Activated CD4-positive, alpha-beta T cell treated with anti-CD3 and anti-CD28 coated beads for 1 hour (primary cell): ENCODE data around the gene OTC.

Source experiments
- DNase-seq: peaks from one replicate; pipeline ENCODE4 v3.0.0-alpha.2; 2020

OTC gene

DNA sequence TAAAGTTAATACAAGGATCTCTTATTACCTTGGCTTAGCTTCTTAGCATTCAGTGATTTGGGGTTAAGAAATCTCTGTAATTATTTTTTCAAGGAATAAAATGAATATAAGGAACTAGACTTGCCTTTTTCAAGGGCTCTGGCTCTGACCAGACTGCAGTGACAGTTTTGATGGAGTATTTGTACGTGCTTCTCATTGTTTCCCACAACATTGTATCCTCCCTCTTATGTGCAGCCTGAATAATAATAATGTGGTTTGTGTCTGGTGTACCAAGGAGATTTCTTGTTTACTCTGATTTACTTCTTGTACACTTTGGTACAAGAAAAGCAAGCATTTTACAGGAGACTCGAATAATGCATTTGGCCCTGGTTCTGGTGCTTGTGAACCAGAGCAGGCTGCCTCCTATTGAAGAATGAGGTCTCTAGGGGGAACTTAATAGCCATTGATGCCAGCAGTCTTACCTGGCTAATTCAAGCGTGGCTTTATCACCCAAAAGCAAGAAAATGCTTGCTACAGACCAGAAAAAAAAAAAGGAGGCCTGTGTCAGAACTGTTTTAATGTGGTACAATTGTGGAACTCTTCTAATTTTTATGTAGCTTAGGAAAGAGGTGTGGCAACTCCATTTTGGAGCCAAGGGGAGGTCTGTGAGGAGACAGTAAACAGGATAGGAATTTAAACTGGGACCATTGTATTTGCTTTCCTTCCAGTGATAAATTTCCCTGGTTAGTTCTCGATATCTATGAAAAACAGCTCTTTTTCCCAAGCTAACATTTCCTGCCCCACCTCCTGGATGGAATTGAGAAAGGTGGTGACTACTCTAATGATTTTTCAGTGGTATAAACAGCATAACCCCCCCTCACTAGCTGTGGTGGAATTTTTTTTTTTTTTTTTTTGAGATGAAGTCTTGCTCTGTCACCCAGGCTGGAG, 5.6 kb downstream of the OTC start:
- DNase-seq = no peak

DNA sequence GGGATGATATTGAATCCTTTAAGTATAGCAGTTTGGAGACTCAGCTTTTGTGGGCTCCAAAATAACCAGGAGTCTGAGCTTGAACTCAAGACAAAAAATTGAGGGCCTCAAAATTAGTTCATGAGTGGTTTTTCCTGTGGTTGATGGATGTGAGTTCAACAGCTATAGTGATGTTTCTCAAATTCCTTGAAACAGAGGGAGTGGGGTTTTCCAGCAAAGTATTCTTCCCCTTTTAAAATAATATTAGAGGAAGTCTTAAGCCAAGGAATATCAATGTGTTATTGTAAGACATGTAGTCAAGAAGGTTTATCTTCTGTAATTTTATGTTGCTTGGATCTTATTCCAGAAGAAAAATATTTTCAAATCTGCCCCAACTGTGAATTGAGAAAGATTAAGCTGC, 10.6 kb downstream of the OTC start:
- no peak for DNase-seq

DNA sequence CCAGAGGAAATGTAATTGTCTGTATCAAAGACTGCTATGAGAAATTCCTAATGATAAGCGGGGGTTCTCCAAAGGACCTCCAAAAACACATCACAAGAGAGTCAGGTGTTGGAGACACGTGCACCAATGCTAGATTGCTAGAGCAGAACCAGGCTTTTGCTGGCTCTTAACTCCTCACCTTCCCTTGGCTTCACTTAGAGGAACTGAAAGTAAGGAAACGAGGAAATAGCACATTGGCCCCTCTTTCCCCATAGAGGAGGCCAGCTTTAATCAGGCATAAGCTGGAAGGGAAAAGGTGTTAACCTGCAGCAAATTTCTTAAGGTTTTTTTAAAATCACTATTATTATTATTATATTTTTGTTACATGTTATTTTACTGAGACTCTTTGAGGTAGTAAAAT, 13.6 kb downstream of the OTC start:
- DNase-seq = no peak

DNA sequence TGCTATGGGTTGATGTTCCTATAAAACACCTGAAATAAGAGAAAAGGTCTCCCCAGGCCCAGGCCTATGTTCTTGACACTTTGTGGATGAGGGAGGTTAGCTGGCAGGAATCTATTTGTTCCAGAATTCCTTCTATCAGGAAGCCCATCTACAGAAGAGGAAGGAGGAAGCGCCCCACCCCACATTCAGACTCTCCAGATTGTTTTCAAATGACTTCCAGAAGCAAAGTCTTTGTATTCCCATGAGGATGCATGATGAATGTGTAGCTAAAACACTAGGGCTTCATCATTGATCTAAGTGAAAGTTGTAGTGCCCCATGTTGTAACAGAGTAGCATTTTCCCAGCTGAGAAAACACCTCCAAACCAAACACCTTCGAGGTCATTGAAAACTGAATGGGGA, 16.4 kb downstream of the OTC start:
- DNase-seq = no peak

DNA sequence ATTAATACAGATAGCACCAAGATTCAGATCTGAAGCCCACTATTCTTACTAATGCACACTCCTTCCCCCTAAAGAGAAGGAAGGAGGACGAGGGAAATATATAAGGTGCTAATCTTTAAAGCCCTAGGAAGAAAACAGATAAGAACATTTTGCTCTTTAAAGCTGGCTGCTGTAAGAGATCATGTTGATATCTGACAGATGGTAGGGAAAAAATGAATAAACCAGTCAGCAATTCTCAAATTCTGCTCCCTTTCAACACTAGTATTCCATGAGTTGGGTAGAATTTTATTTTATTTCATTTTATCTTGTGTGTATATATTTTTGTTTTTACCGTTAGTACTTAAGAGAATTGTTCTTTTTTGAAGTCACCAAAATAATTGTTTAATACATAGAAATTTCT, 19.2 kb downstream of the OTC start:
- no peak for DNase-seq

DNA sequence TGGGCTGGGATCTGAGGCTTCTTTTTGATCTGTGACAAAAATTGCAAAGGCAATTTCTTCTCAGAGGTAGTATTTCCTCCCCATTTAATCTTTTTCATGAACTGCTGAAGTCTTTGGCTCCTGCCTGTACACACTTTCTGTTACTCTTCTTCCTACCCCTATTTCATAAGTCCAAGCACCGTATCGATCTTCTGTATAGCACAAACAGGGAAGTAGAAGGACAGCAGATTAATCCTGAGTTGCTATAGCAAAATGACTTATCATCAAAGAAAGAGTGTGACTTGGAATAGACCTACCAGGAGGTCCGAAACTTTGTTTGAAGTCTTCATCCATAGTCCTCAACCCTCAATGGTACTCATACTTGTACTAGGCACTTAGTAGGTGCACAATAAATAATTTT, 22.0 kb downstream of the OTC start:
- no peak for DNase-seq

DNA sequence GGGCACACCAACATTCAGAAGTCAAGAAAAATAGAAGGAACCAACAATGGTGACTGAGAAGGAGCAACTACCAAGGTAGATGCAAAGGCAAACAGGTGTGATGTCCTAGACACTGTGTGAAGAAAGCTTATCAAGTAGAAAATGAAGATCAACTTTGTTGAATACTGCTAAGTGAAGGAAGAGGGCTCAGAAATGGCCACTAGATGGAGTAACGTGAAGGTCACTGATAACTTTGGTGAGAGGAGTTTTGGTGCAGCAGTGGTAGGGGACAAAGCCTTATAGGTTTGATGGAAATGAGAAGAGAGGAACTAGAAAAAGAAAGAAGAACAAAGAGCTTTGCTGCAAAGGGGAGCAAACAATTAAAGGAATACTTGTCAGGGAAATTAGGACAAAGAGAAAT, 23.5 kb downstream of the OTC start:
- DNase-seq = no peak

DNA sequence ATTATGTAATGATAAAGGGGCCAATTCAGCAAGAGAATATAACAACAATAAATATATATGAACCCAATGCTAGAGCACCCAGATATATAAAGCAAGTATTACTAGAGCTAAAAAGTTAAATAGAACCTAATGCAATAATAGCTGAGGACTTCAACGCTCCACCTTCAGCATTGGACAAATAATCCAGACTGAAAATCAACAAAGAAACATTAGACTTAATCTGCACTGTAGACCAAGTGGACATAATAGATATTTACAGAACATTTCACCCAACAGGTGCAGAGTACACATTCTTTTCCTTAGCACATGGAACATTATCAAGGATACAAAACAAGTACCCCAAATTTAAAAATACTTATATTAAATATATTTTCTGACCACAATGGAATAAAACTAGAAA, 24.3 kb downstream of the OTC start:
- DNase-seq = no peak

DNA sequence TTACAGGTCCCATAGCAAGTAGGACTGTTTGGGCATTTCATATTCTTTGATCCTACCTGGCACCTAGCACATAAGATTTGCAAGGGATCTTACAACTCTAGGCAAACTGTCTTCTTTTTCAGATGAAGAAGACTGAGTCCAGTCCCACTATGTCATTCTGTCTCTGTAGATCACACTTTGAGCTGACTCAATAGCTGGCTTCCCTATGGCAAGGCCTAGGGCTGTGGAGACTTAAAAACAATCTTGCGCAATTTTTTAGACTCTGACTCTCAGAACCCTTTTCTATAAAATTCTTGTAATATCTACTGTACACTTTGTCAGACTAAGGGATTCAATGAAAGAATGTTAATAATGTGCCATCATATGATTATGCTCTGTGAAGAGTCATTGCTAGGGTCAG, 26.7 kb downstream of the OTC start:
- no peak for DNase-seq

DNA sequence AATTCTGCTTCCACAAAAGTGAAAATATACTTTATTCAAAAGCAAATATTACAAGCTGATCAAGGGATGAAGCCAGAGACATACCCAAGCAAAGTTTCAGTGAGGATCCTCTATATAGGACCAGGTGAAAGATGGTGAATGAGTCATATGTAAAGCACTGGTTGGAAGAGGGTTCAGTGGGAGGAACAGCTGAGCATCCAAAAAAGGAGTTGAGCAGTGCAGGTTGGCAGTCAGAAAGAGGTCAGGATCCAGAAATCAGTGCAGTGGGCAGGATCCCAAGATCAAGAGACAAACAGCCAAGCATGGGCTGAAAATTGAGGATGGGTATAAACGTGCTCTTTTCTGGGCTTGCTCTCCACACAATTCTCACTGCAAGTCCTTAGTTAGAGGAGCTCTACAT, 30.3 kb downstream of the OTC start:
- DNase-seq = no peak

DNA sequence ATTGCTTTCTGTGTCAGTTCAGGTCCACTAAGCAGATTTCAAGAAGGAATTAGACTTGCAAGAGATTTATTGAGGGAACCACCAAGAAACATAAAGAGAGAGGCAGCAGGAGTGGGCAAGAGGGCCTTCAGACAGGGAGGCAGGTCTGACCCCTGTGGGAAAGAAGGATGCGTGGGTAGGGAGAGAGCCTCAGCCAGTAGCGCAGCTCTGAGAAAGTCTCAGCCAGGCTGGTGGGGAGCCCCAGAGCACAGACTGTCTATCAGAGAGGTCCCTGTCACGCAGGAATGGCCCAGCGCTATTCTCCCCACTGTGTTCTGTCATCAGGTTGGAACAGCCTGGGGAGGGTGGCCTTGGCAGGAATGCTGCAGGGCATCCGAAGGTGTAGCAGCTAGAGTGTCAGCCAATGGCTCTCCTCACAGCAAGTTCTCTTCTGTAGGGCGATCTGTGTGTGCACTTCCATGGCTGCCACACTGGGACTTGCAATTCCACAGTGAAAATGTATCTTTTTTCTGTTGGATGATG, 48.0 kb downstream of the OTC start:
- DNase-seq = no peak

DNA sequence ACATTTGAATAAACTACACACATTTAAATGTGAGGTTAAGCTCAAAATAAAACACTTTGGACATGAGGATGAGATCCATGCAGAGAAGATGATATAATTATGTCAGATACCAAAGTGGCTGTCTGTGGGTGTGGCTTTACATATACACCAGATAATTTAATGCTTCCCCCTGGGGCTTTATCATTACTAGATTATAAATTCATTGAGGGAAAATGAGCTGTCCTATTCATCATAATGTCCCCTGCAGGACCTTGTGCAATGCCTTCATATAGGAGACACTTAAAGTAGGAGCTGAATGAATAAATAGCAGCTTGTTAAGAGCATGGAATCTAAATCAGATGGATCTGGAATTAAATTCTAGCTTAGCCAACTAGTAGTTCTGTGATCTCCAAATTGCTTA, 49.7 kb downstream of the OTC start:
- no peak for DNase-seq

DNA sequence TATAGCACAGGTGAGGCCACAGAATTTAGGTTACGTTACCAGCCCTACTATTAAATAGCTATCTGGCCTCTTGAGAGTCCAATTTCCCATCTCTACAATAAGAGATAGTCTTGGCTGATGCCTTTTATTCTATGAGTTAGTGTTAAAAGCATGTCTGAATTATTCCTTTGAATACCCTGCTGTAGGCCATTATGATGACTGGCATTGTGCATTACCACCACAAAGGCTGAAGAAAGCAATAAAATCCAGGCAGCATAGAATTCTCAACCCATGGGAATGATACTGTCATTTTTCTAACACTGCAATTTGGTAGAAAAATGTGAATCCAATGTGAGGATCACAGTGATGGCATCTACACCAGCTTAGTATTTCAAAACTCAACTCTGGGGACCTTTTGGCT, 51.4 kb downstream of the OTC start:
- DNase-seq = no peak

DNA sequence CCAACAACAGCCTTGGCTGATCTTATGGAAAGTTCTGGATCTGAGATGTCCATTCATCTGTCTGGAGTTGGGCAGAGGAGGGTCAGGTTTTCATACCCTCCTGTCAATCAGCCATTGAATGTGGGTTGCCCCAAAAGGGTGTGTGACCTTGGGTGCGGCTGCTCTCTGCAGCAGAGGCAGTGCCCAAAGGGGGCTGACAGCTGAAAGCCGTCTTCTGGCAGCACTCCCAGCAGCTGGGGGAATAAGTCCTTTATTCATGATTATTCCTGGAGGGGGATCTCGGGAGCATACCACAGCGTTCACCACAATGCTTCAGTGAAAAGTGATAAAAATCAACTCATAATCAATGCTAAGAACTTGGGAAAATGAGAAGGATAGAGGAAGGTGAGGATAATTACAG, 54.7 kb downstream of the OTC start:
- DNase-seq = no peak

DNA sequence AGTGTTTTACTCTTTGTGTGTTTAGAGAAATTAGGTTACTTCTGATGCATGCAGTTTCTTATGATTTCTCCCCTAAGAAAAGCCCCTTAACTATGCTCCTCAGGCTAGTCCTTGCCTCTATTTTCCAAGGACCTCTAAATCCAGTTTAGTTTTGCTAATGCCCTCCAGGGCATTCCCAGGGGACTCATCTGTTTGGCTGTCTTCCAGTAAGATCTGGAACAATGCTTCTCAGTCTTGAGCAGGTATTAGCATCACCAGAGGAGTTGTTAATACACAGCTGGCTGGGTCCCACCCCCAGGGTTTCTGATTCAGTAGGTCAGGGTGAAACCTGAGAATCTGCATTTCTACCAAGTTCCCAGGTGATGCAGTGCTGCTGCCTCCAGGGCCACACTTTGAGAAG, 56.9 kb downstream of the OTC start:
- DNase-seq = no peak

DNA sequence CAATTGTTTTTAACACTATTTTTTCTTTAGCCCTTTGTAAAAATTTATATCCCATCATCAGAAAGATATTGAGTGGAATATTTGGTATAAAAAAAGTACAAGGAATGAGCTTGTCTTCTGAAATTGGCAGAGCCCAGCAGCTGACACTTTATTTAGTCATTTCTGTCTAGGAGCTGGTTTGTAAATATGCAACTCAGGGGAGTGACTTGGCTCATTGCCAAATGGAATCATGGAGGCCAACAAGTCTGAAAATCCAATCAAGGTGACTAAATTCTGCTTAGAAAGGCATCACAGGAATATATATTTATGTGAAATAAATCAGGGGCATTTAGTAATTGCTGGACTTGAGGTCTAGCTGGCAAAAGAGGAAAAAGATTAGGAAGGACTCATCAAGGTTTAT, 74.4 kb downstream of the OTC start:
- DNase-seq = no peak

DNA sequence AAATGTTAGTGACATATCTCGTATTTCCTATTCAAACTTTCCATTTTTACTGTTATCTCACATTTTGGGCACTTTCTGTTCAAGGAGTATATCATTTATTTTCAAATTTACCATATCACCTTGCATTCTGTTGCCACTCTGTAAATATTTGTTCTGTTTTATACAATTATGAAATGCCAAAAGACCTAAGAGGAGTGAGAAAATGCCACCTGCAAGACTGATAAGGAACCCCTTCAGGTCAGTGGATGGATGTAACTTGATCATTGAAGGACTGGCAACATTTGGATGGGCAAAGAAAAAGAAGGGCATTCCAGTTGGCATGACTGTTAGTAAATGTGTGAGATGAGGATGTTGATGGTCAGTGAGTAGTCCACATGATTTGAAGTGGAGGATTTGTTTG, 79.1 kb downstream of the OTC start:
- no peak for DNase-seq

DNA sequence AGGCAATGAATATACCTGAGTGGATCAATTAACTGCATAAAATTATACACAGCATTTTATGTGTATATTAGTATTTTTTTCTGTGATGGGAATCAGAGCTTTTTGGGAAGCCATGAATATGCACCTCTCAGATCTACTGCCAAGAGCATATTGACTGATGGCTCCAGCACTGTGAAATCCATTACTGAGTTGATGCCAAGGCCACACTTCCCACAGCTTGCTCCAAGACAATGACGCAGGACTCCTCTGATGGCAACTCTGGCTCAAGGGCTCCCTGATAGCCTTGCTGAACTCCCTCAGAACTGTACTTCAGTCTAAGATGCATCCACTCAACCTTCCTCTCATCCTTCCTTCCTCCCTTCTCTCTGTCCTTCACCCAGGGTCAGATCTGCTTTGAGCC, 82.7 kb downstream of the OTC start:
- DNase-seq = no peak

DNA sequence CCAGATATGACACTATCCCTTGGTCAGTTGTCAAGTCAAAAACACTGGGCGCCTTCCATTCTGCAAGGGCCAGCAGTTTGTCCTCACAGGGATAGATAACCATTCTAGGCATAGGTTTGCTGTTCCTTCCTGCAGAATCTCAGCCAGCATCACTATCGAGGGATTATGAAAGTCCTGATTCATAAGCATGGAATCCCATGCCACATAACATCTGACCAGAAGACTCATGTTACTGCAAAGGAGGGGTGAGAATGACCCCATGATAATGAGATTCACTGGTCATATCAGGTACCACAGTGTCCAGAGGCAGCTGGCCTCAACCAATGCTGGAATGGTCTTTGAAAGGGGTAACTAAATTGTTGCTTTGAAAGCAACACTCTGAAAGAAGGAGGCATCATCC, 84.7 kb downstream of the OTC start:
- no peak for DNase-seq

DNA sequence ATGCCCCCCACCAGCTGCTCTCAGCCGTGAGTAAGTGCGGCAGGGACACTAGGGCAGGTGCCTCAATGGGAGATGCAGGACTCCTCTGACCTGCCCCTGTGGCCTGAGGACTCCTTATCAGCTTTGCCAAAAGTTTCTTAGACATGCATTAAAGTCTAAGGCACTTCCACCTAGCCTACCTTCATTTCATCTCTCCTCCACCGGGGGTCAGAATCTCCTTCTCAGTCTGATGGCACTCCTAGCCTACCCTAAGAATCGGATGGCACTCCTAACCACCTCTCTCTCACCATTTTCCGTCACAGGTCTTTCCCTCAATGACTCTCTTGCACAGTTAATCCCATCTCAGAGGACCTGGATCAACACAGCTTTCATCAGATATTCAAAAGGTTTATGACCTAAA, 85.9 kb downstream of the OTC start:
- no peak for DNase-seq

DNA sequence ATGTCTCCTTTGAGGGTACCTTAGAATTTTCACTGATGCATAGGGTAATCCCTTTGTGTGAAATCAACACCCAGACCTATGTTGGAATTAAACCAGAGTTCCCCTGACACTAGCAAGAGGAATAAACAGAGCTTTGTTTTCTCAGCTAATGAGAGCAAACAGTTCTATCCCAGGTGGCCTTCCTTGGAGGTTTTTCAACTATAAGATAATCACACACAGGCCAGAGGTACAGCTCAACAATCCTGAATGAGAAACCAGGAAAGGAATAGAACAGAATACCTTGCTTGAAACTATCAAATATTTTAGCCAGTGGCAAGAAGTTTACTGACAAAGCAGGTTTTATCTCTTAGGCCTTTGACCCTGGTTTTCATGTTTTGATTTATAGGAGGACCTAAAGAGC, 100.2 kb downstream of the OTC start:
- no peak for DNase-seq

DNA sequence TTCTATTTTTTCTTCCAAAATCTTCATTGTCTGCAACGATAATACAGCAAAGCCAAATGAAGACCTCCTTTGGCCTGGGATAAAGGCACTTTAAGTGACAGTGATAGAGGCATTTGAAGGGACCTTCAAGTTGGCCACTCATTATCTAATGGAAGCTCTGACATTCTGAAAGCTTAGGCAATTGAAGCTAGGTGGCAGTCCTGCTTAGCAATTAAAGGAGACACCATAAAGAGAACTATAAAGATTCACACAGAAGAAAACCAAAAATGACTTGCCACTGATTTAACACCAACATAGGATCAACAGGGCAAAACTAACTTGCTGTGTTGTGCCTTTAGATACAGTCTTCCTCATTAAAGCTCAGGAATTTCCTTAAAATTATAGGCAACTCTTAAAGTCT, 105.7 kb downstream of the OTC start:
- no peak for DNase-seq

DNA sequence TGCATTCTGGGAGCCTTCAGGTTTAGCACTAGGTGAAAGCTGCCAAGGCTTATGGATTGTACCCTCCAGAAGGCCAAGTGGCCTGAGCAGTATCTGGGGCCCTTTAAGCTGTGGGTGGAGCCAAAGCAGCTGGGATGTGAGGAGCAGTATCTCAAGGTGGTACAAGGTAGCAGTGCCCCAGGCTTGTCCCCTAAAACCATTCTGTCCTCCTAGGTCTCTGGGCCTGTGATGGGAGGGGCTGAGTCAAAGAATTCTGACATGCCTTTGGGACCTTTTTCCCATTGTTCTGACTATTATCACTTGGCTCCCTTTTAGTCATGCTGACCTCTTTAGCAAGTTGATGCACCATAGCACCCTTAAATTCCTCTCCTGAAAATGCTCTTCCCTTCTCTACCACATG, 109.9 kb downstream of the OTC start:
- no peak for DNase-seq

DNA sequence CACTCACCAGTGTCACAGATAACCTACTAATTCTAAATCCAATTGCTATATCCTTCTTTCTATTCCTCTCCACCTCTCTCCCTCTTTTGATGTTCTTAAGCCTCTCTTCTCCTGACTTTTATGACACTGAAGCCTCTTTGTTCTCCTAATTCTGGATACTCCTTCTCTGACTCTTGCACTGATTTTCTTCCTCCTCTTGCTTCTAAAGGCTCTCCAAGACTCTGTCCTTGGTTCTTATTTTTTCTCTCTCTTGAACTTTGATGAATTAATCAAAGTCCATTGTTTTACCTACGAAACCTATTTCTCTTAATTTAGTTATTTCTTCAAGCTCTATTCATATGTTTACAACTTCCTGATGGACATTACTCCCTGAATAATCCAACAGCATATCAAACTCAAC, 113.3 kb downstream of the OTC start:
- DNase-seq = no peak

DNA sequence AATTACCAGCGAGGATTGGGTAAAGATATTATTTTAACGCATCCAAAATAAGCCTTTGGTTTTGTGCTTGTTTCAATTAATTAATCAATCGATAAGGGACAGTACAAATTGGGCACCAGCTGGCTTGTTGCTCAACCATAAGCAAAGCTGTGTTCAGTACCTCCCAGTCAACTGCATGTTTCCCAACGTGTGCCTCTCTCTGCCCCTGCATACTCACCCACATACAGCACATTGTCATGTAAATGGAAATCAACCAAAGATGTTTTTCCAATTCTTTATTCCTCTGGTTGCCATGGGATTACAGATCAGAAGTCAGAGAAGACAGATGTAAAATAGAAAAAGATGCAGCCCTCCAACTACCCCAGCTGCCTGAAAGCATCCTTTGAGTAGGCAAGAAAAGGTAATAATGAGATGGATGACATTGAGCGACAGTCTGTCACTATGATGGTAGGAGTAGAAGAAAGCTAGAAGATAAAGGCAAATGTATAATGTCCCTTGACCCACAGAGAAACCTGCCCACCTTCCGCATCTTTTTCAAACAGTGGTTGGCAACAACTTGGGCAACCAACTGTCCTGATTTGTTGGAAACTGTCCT, 116.3 kb downstream of the OTC start:
- DNase-seq = no peak
